ENCODE data around the gene AGR3.

Gene AGR3

GRCh38 chr7:16818732-16819131 lies 63.1 kb downstream of the AGR3 start:
- DNase-seq = no peak

GRCh38 chr7:16817536-16817935 lies 64.2 kb downstream of the AGR3 start:
- peak; percentile 22 for DNase-seq

GRCh38 chr7:16816824-16817223 lies 65.0 kb downstream of the AGR3 start:
- no peak for DNase-seq

GRCh38 chr7:16815001-16815400 lies 66.8 kb downstream of the AGR3 start:
- no peak for DNase-seq

- DNase-seq = peak; percentile 23
Observed at GRCh38 chr7:16813232-16813616, 68.6 kb downstream of the AGR3 start.

- DNase-seq = no peak
Observed at GRCh38 chr7:16812542-16813231, 69.1 kb downstream of the AGR3 start.

GRCh38 chr7:16811551-16811950 lies 70.2 kb downstream of the AGR3 start:
- DNase-seq = no peak

GRCh38 chr7:16810573-16810972 lies 71.2 kb downstream of the AGR3 start:
- DNase-seq = no peak

GRCh38 chr7:16810112-16810511 lies 71.7 kb downstream of the AGR3 start:
- no peak for DNase-seq
